Measurements from ENCODE around the gene UGT8.

GRCh38 chr4:114688059-114688458 is 89.5 kb downstream of the UGT8 start:
- TF ChIP-seq BACH2 (CRISPR knock-in tag; IDR thresholded peaks at IDR 0.05; ENCODE audit: borderline replicate concordance) = no peak
- no peak for TF ChIP-seq TOX (CRISPR knock-in tag; IDR thresholded peaks at IDR 0.05; ENCODE audit: borderline replicate concordance)
- no peak for TF ChIP-seq ARNTL (CRISPR knock-in tag; IDR thresholded peaks at IDR 0.05; ENCODE audit: borderline replicate concordance, low read depth)
- TF ChIP-seq ESRRG (CRISPR knock-in tag; IDR thresholded peaks at IDR 0.05) = no peak
- TF ChIP-seq OSR1 (CRISPR knock-in tag; IDR thresholded peaks at IDR 0.05) = no peak
- TF ChIP-seq ZFP30 (CRISPR knock-in tag; IDR thresholded peaks at IDR 0.05) = no peak
- no peak for TF ChIP-seq ZFP3 (CRISPR knock-in tag; IDR thresholded peaks at IDR 0.05)
- TF ChIP-seq PPARA (CRISPR knock-in tag; IDR thresholded peaks at IDR 0.05; ENCODE audit: borderline replicate concordance) = no peak
- TF ChIP-seq CSDC2 (CRISPR knock-in tag; IDR thresholded peaks at IDR 0.05) = no peak

Data from SK-N-SH treated with all-trans-retinoic acid at 6 μM for 48 hours (cell line).